HFFc6 (cell line): ENCODE measurements around the gene NRG4. TPM values are rescaled to one million over a fixed set of nuclear protein-coding genes. Genes with fewer than 3 reads are reported as not detected.
"Not testable (repeated sequence)": the region's sequence is repeated elsewhere in the genome, so short reads cannot be mapped to it uniquely, and the experiment has no call there.

Experiments used
- DNase-seq: peaks from one replicate; pipeline ENCODE4 v3.0.0-alpha.2; 2018
- H3K27ac Mint-ChIP-seq: 2 replicates; pipeline ENCODE4 v1.8.0; 2020; ENCODE audit warnings: mild to moderate bottlenecking, mixed read lengths
- H3K27me3 Mint-ChIP-seq: 2 replicates; pipeline ENCODE4 v1.8.0; 2021; ENCODE audit warnings: mild to moderate bottlenecking, moderate library complexity, mixed read lengths; ENCODE audit not compliant: insufficient read depth
- H3K36me3 Mint-ChIP-seq: 2 replicates; pipeline ENCODE4 v1.8.0; 2021; ENCODE audit warnings: low read depth, mixed read lengths
- H3K4me1 Mint-ChIP-seq: 2 replicates; pipeline ENCODE4 v1.8.0; 2020; ENCODE audit warnings: low read depth, mixed read lengths
- H3K4me3 Mint-ChIP-seq: 2 replicates; pipeline ENCODE4 v1.8.0; 2020; ENCODE audit warnings: mild to moderate bottlenecking, moderate library complexity, mixed read lengths
- H3K9me3 Mint-ChIP-seq: 2 replicates; pipeline ENCODE4 v1.8.0; 2020; ENCODE audit warnings: mild to moderate bottlenecking, mixed read lengths
- CTCF ChIP-seq: fragments of 200-600 bp; sonication (generic); IDR thresholded peaks from 2 replicates; pipeline ENCODE4 v1.5.0; 2021; ENCODE audit warnings: antibody characterized with exemption, mild to moderate bottlenecking
- total RNA-seq, 6 experiments: library from RNA; stranded (reverse); fragmentation: NEBNext Ultra II Directional; extraction: Animal tissue kit (Norgen Biotek cat#: 25700); gene quantifications; 2 replicates in 1 of 6; 3 replicates in 5 of 6; pipeline ENCODE4 v1.2.3, GENCODE V29; 2021

The NRG4 gene
- total RNA-seq, 6 experiments from 2014 or later: not detected

GRCh38 chr15:75989875-75990274 lies 22.3 kb downstream of the NRG4 start:
- Mint-ChIP-seq H3K4me1 (no peaks in the 10 kb centered on the region), H3K27me3 (peaks cover 8% of the 10 kb centered on the region; the same call in 1 of the 2 replicates), H3K36me3 (no peaks in the 10 kb centered on the region), H3K9me3 (no peaks in the 10 kb centered on the region), H3K27ac (no peak overlapping the region), H3K4me3 (no peak overlapping the region)
- DNase-seq: no peak
- no peak for TF ChIP-seq CTCF

- Mint-ChIP-seq H3K27ac (no peak overlapping the region), H3K36me3 (no peaks in the 10 kb centered on the region), H3K27me3 (peaks cover 8% of the 10 kb centered on the region; the same call in 1 of the 2 replicates), H3K4me3 (no peak overlapping the region), H3K4me1 (no peaks in the 10 kb centered on the region), H3K9me3 (no peaks in the 10 kb centered on the region)
- DNase-seq: peak; percentile 41
- no peak for TF ChIP-seq CTCF
Observed at GRCh38 chr15:75989045-75989444, 23.2 kb downstream of the NRG4 start.

- DNase-seq: no peak
- Mint-ChIP-seq H3K27ac (no peak overlapping the region), H3K4me1 (no peaks in the 10 kb centered on the region), H3K36me3 (no peaks in the 10 kb centered on the region), H3K4me3 (no peak overlapping the region), H3K9me3 (no peaks in the 10 kb centered on the region), H3K27me3 (peaks cover 14% of the 10 kb centered on the region)
- no peak for TF ChIP-seq CTCF
Observed at GRCh38 chr15:75985971-75986370, 26.3 kb downstream of the NRG4 start.

- H3K27ac Mint-ChIP-seq, H3K4me1 Mint-ChIP-seq, H3K36me3 Mint-ChIP-seq, H3K4me3 Mint-ChIP-seq, DNase-seq, H3K9me3 Mint-ChIP-seq: not testable (repeated sequence)
- H3K27me3 Mint-ChIP-seq: peaks cover 14% of the 10 kb centered on the region
Observed at GRCh38 chr15:75984706-75985105, 27.5 kb downstream of the NRG4 start.

GRCh38 chr15:75982468-75982867 lies 29.8 kb downstream of the NRG4 start:
- Mint-ChIP-seq H3K36me3 (no peaks in the 10 kb centered on the region), H3K4me3 (no peak overlapping the region), H3K27ac (no peak overlapping the region), H3K9me3 (no peaks in the 10 kb centered on the region), H3K4me1 (no peaks in the 10 kb centered on the region), H3K27me3 (peaks cover 16% of the 10 kb centered on the region)
- no peak for DNase-seq
- TF ChIP-seq CTCF: no peak

GRCh38 chr15:75981149-75981815 lies 30.9 kb downstream of the NRG4 start:
- peaks cover 15% of the 10 kb centered on the region for H3K27me3 Mint-ChIP-seq
- H3K4me3 Mint-ChIP-seq: no peak overlapping the region
- DNase-seq: no peak
- no peaks in the 10 kb centered on the region for H3K9me3 Mint-ChIP-seq
- H3K27ac Mint-ChIP-seq: no peak overlapping the region
- TF ChIP-seq CTCF: no peak
- H3K4me1 Mint-ChIP-seq: no peaks in the 10 kb centered on the region
- H3K36me3 Mint-ChIP-seq: no peaks in the 10 kb centered on the region

- H3K27ac Mint-ChIP-seq, DNase-seq, H3K36me3 Mint-ChIP-seq, H3K4me1 Mint-ChIP-seq, H3K9me3 Mint-ChIP-seq, H3K4me3 Mint-ChIP-seq: not testable (repeated sequence)
- peaks cover 17% of the 10 kb centered on the region for H3K27me3 Mint-ChIP-seq
Observed at GRCh38 chr15:75976766-75977165, 35.5 kb downstream of the NRG4 start.
